GM12892 (cell line): ENCODE measurements around the gene BMPR1A.

Source experiments
- POLR2A ChIP-seq: IDR thresholded peaks from 2 replicates; pipeline ENCODE4 v1.6.1; 2011; ENCODE audit warnings: low read depth, low read length, control low read depth
- POLR2AphosphoS5 ChIP-seq: IDR thresholded peaks from 2 replicates; pipeline ENCODE4 v1.6.1; 2011; ENCODE audit warnings: low read depth, low read length, control low read depth

DNA sequence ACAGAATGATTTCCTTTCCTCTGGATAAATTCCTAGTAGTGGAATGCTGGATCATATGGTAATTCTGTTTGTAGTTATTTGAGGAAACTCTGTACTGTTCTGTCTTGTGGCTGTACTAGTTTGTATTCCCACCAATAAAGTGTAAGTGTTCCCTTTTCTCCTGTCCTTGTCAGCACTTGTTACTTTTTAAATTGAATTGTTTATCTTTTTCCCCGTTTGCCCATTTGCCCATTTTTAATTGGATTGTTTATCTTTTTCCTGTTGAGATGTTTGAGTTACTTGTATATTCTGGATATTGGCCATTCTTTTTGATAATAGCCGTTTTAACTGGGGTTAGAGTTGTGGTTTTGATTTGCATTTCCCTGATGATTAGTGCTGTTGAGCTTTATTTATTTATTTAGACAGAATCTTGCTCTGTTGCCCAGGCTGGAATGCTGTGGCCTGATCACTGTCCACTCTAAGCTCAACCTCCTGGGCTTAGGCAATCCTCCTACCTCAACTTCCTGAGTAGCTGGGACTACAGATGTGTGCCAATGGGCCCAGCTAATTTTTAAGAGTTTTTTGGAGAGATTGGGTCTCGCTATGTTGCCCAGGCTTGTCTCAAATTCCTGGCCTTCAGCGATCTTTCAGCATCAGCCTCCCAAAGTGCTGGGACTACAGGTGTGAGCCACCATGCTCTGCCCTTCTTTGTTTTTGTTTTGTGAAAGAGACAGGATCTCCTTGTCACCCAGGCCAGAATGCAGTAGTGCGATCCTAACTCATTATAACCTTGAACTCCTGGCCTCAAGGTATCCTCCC is 23.0 kb downstream of the BMPR1A start:
- TF ChIP-seq POLR2AphosphoS5 (no peak), POLR2A (no peak)
